Measurements from ENCODE around the gene LRRC7. TPM values are rescaled to one million over a fixed set of nuclear protein-coding genes. Genes with fewer than 3 reads are reported as not detected.

The LRRC7 gene
- total RNA-seq, 1 experiment from 2014 or later = 0.14 TPM

- TF ChIP-seq CTCF (IDR thresholded peaks at IDR 0.05; ENCODE audit: unreplicated experiment) = no peak
- CTCF ChIA-PET = no interaction called here
Observed at GRCh38 chr1:70061231-70061630, 493.5 kb downstream of the LRRC7 start.

GRCh38 chr1:70063861-70064260 lies 496.1 kb downstream of the LRRC7 start:
- DNase-seq = no peak
- CTCF ChIA-PET = no interaction called here
- intact Hi-C loops (cut with micrococcal nuclease; ENCODE audit: unreplicated experiment) = no loop called here
- Mint-ChIP-seq H3K4me1 (ENCODE audit: low read depth, unreplicated experiment) (no peaks in the 10 kb centered on the region), H3K9me3 (ENCODE audit: low read depth, unreplicated experiment) (no peaks in the 10 kb centered on the region), H3K27me3 (ENCODE audit: unreplicated experiment) (no peaks in the 10 kb centered on the region), H3K4me3 (ENCODE audit: low read depth, unreplicated experiment) (no peak overlapping the region), H3K27ac (ENCODE audit: unreplicated experiment) (no peak overlapping the region), H3K36me3 (ENCODE audit: insufficient read depth, unreplicated experiment) (no peaks in the 10 kb centered on the region)
- no peak for TF ChIP-seq CTCF (IDR thresholded peaks at IDR 0.05; ENCODE audit: unreplicated experiment)
- BruUV-seq (replicated peaks) = no TSS peak

More at GRCh38 chr1:70061231-70061630, 493.5 kb downstream of the LRRC7 start:
- H3K9me3 Mint-ChIP-seq (ENCODE audit: low read depth, unreplicated experiment) = no peaks in the 10 kb centered on the region
- no peaks in the 10 kb centered on the region for H3K4me1 Mint-ChIP-seq (ENCODE audit: low read depth, unreplicated experiment)
- intact Hi-C loops (cut with micrococcal nuclease; ENCODE audit: unreplicated experiment) = no loop called here
- DNase-seq = no peak
- no peaks in the 10 kb centered on the region for H3K36me3 Mint-ChIP-seq (ENCODE audit: insufficient read depth, unreplicated experiment)
- no peaks in the 10 kb centered on the region for H3K27me3 Mint-ChIP-seq (ENCODE audit: unreplicated experiment)
- no peak overlapping the region for H3K4me3 Mint-ChIP-seq (ENCODE audit: low read depth, unreplicated experiment)
- H3K27ac Mint-ChIP-seq (ENCODE audit: unreplicated experiment) = no peak overlapping the region
- no TSS peak for BruUV-seq (replicated peaks)

GRCh38 chr1:70066711-70067110 lies 499.0 kb downstream of the LRRC7 start:
- CTCF ChIA-PET = no interaction called here
- no peak overlapping the region for H3K4me3 Mint-ChIP-seq (ENCODE audit: low read depth, unreplicated experiment)

GRCh38 chr1:70071601-70072000 lies 503.9 kb downstream of the LRRC7 start:
- H3K36me3 Mint-ChIP-seq (ENCODE audit: insufficient read depth, unreplicated experiment) = no peaks in the 10 kb centered on the region
- H3K4me3 Mint-ChIP-seq (ENCODE audit: low read depth, unreplicated experiment) = no peak overlapping the region
- BruUV-seq (replicated peaks) = no TSS peak
- intact Hi-C loops (cut with micrococcal nuclease; ENCODE audit: unreplicated experiment) = no loop called here
- H3K4me1 Mint-ChIP-seq (ENCODE audit: low read depth, unreplicated experiment) = no peaks in the 10 kb centered on the region
- no peak for TF ChIP-seq CTCF (IDR thresholded peaks at IDR 0.05; ENCODE audit: unreplicated experiment)
- peaks cover 3% of the 10 kb centered on the region for H3K9me3 Mint-ChIP-seq (ENCODE audit: low read depth, unreplicated experiment)
- CTCF ChIA-PET = no interaction called here
- no peak overlapping the region for H3K27ac Mint-ChIP-seq (ENCODE audit: unreplicated experiment)
- H3K27me3 Mint-ChIP-seq (ENCODE audit: unreplicated experiment) = no peaks in the 10 kb centered on the region
- no peak for DNase-seq

More at GRCh38 chr1:70066711-70067110, 499.0 kb downstream of the LRRC7 start:
- Mint-ChIP-seq H3K4me1 (ENCODE audit: low read depth, unreplicated experiment) (no peaks in the 10 kb centered on the region), H3K27me3 (ENCODE audit: unreplicated experiment) (no peaks in the 10 kb centered on the region), H3K9me3 (ENCODE audit: low read depth, unreplicated experiment) (peaks cover 3% of the 10 kb centered on the region), H3K27ac (ENCODE audit: unreplicated experiment) (no peak overlapping the region), H3K36me3 (ENCODE audit: insufficient read depth, unreplicated experiment) (no peaks in the 10 kb centered on the region)
- no TSS peak for BruUV-seq (replicated peaks)
- intact Hi-C loops (cut with micrococcal nuclease; ENCODE audit: unreplicated experiment) = no loop called here
- TF ChIP-seq CTCF (IDR thresholded peaks at IDR 0.05; ENCODE audit: unreplicated experiment) = no peak
- no peak for DNase-seq
